Measurements from ENCODE around the gene KCTD4. TPM values are rescaled to one million over a fixed set of nuclear protein-coding genes. Genes with fewer than 3 reads are reported as not detected.

Gene KCTD4
- total and polyA plus RNA-seq, 2 donors (not counting 3 experiments of a cell fraction or from before 2014, with no cell fraction given), result not detected

GRCh38 chr13:45184693-45185092 is 16.2 kb downstream of the KCTD4 start:
- Histone ChIP-seq H3K27ac (ENCODE audit: insufficient read depth, low read depth, low read length) (no peak overlapping the region), H3K27me3 (ENCODE audit: control insufficient read depth in 2 of 2, insufficient read depth in 2 of 2, low read length in 2 of 2) (no peaks in the 10 kb centered on the region), H3K4me2 (ENCODE audit: insufficient read depth, low read length) (no peak overlapping the region), H3K9me3 (replicated peaks; ENCODE audit: control insufficient read depth, insufficient read depth, low read length) (no peaks in the 10 kb centered on the region), H2AFZ (ENCODE audit: low read depth, low read length) (no peak overlapping the region), H3K9me1 (replicated peaks; ENCODE audit: control insufficient read depth, extremely low read depth, insufficient read depth, low read length) (peaks cover 3% of the 10 kb centered on the region), H4K20me1 (replicated peaks; ENCODE audit: control insufficient read depth, extremely low read depth, insufficient read depth, low read length) (no peaks in the 10 kb centered on the region), H3K4me1 (ENCODE audit: control insufficient read depth, extremely low read depth, insufficient read depth, low read length) (no peaks in the 10 kb centered on the region), H3K9ac (replicated peaks; ENCODE audit: extremely low read depth, insufficient read depth, low read length) (no peak overlapping the region), H3K4me3 (replicated peaks in 1 of 3; ENCODE audit: insufficient read depth in 1 of 3, low read depth in 1 of 3, low read length in 3 of 3) (no peak overlapping the region), H3K36me3 (ENCODE audit: control insufficient read depth in 2 of 2, extremely low read depth in 1 of 2, insufficient read depth in 2 of 2, low read length in 2 of 2) (no peaks in the 10 kb centered on the region), H3K79me2 (ENCODE audit: control insufficient read depth, insufficient read depth, low read length) (no peaks in the 10 kb centered on the region)
- DNase-seq (ENCODE audit: low read depth, low spot score), result no peak
- BruUV-seq (replicated peaks), result no TSS peak
- dilution Hi-C loops (cut with MboI; ENCODE audit: extremely low pct_ligation_motif_present, low sequenced_read_pairs) (no loop called here), intact Hi-C loops (cut with micrococcal nuclease) (no loop called here)
- CTCF ChIA-PET, result interaction anchor here (1.0 to 1.6 kb wide), 3 partner anchors 11 to 18 kb away, joined by 3 to 5 read pairs (median 4); no protein-coding TSS in a partner anchor
- no peak for TF ChIP-seq MAX (IDR thresholded peaks at IDR 0.05; ENCODE audit: insufficient read depth, insufficient read length)
- no peak for TF ChIP-seq FOS (IDR thresholded peaks at IDR 0.05; ENCODE audit: borderline replicate concordance, insufficient read depth, low read length)
- TF ChIP-seq CTCF (IDR thresholded peaks at IDR 0.05; ENCODE audit: extremely low read depth in 1 of 2, insufficient read depth in 1 of 2, low read depth in 1 of 2, low read length in 2 of 2), result no peak
- no peak for TF ChIP-seq MYC (IDR thresholded peaks at IDR 0.05; ENCODE audit: low read depth, low read length)
- no peak for TF ChIP-seq POLR2A (IDR thresholded peaks at IDR 0.05; ENCODE audit: low read depth, low read length)
- no peak for TF ChIP-seq JUN (IDR thresholded peaks at IDR 0.05; ENCODE audit: borderline replicate concordance, insufficient read depth, insufficient read length, low read depth)
- TF ChIP-seq GATA2 (IDR thresholded peaks at IDR 0.05; ENCODE audit: insufficient read depth, insufficient read length, low read depth, low read length), result no peak
- TF ChIP-seq POLR2AphosphoS5 (IDR thresholded peaks at IDR 0.05; ENCODE audit: insufficient read depth, low read depth, low read length), result no peak
- TF ChIP-seq EZH2 (IDR thresholded peaks at IDR 0.05; ENCODE audit: borderline replicate concordance, low read depth, low read length, severe bottlenecking), result no peak
- POLR2A ChIA-PET, result no interaction called here
- no peak for FAIRE-seq
